Panc1 (cell line): ENCODE results near the gene MMP24OS. TPM values are rescaled to one million over a fixed set of nuclear protein-coding genes. Genes with fewer than 3 reads are reported as not detected.

Source experiments
- ATAC-seq: fragments of 200-7000 bp; cut with Tn5 transposase; 2 replicates; pipeline ENCODE4 v1.9.1; 2020; ENCODE audit warnings: mild to moderate bottlenecking, moderate library complexity
- BruUV-seq: library from RNA; stranded (reverse); fragments of 400-500 nt; replicated peaks from 2 replicates; lab custom pipeline; 2021; lab: Mats Ljungman, UMichigan
- CTCF ChIA-PET: fragments of 300-600 bp; sonication (Branson Sonifier 250); formaldehyde crosslinking; loops from one replicate; lab custom pipeline; 2022; ENCODE audit warnings: antibody characterized with exemption; lab: Charles Lee
- POLR2A ChIA-PET: fragments of 300-600 bp; sonication (Branson Sonifier 250); formaldehyde crosslinking; loops from one replicate; lab custom pipeline; 2022; ENCODE audit warnings: antibody characterized with exemption; lab: Charles Lee
- DNase-seq: peaks from one replicate; pipeline ENCODE4 v3.0.0-alpha.2; 2010; ENCODE audit warnings: low read depth, low spot score
- H3K27ac ChIP-seq: 2 replicates; pipeline ENCODE4 v1.5.1; 2011; ENCODE audit warnings: mild to moderate bottlenecking, low read length, inconsistent platforms
- H3K27me3 ChIP-seq: fragments of 200-500 bp; sonication (Bioruptor generic); 2 replicates; pipeline ENCODE4 v1.6.0; 2014; ENCODE audit warnings: low read length, inconsistent platforms; ENCODE audit not compliant: control insufficient read depth, insufficient read depth
- H3K36me3 ChIP-seq: fragments of 200-500 bp; sonication (Bioruptor generic); 2 replicates; pipeline ENCODE4 v1.5.1; 2014; ENCODE audit warnings: inconsistent platforms, mild to moderate bottlenecking, low read length, moderate library complexity; ENCODE audit not compliant: control insufficient read depth, insufficient read depth
- H3K4me1 ChIP-seq: 2 replicates; pipeline ENCODE4 v1.5.1; 2011; ENCODE audit warnings: inconsistent platforms, mild to moderate bottlenecking, low read length, moderate library complexity; ENCODE audit not compliant: control insufficient read depth, insufficient read depth
- H3K4me3 ChIP-seq, 2 experiments: 2 replicates each; pipeline ENCODE4 v1.5.1; 2011 to 2012; ENCODE audit warnings: low read depth in 2 of 2, low read length in 2 of 2, mild to moderate bottlenecking in 2 of 2, inconsistent platforms in 1 of 2, moderate library complexity in 1 of 2
- H3K9me3 ChIP-seq: fragments of 200-500 bp; sonication (Bioruptor generic); 2 replicates; pipeline ENCODE4 v1.5.1; 2014; ENCODE audit warnings: low read depth, mild to moderate bottlenecking, inconsistent platforms, low read length, moderate library complexity; ENCODE audit not compliant: control insufficient read depth, insufficient read depth
- POLR2AphosphoS5 ChIP-seq: IDR thresholded peaks from 2 replicates; pipeline ENCODE4 v1.6.1; 2012; ENCODE audit warnings: mild to moderate bottlenecking, low read depth, low read length, moderate library complexity
- SIN3A ChIP-seq: IDR thresholded peaks from 2 replicates; pipeline ENCODE4 v1.6.1; 2012; ENCODE audit warnings: low read depth, mild to moderate bottlenecking, low read length, moderate library complexity, borderline replicate concordance; ENCODE audit not compliant: insufficient read depth
- TCF7L2 ChIP-seq: IDR thresholded peaks from 2 replicates; pipeline ENCODE4 v1.6.1; 2011; ENCODE audit warnings: mild to moderate bottlenecking, low read depth, low read length, inconsistent platforms
- in situ Hi-C: cut with HindIII; loops from 2 replicates; pipeline ENCODE4 v1.10.0; 2016; ENCODE audit warnings: low sequenced_read_pairs, low pct_unique_long_range_greater_than_20kb
- intact Hi-C: fragments of 100-400 bp; cut with micrococcal nuclease; formaldehyde crosslinking; loops from one replicate; pipeline ENCODE4 v1.10.0; 2022; ENCODE audit not compliant: unreplicated experiment
- total RNA-seq: library from RNA; stranded (reverse); gene quantifications from one replicate; pipeline ENCODE4 v1.2.1, GENCODE V29; 2021; ENCODE audit not compliant: unreplicated experiment
- TF ChIP-seq, protein P1 (sequence below): fragments of 450-650 bp; IDR thresholded peaks from 2 replicates; pipeline ENCODE4 v1.5.1; 2017; ENCODE audit warnings: mild to moderate bottlenecking
- TF ChIP-seq, protein P2 (sequence below), 2 experiments: IDR thresholded peaks; 2 replicates each; pipeline ENCODE4 v1.6.1; 2011 to 2012; ENCODE audit warnings: low read depth in 2 of 2, control low read depth in 1 of 2, low read length in 1 of 2, mild to moderate bottlenecking in 1 of 2, moderate library complexity in 1 of 2; ENCODE audit not compliant: insufficient read depth in 1 of 2

Gene MMP24OS
- total RNA-seq, 1 experiment from 2014 or later = 83.8 TPM

DNA sequence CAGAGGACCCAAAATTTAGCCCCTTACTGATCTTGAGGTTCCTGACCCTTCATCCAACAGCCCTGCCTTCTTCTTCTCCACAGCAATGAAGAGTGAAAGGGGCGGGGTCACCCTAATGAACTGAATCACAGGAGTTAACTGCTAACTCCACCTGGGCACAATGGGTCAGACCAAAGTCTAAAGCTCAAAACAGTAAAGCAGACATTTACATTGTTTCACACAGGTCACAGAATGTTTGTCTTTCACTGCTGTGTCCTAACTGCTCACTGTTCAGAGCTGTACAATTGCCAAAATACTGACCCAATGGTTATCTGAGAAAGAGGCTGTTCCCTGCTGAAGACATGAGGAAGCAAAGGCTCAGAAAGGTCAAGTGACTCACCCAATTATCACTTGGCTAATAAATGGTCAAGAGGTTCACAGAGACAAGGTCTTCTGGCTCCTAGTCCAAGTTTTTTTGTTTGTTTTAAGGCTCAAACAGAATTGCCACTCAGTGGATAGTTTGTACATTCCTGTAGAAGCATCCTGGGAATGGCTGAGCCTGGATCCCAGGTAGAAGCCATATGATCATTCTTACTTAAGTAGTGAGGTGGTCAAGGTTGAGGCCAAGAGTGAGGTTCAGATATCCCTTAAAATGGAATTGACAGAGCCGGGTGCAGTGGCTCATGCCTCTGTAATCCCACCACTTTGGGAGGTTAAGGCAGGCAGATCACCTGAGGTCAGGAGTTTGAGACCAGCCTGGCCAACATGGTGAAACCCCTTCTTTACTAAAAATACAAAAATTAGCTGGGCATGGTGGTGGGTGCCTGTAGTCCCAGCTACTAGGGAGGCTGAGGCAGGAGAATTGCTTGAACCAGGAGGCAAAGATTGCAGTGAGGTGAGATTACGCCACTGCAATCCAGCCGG lies 49.4 kb upstream of the MMP24OS start:
- intact Hi-C loops (no loop called here), in situ Hi-C loops (no loop called here)
- peak overlapping the region; percentile 58 for H3K27ac ChIP-seq
- ChIA-PET CTCF (interaction anchor here (0.7 kb wide), 1 partner anchor 22 kb away, joined by 7 read pairs; no protein-coding TSS in a partner anchor), POLR2A (no interaction called here)
- H3K36me3 ChIP-seq = no peaks in the 10 kb centered on the region
- H3K4me3 ChIP-seq = no peak overlapping the region
- ATAC-seq = peak; percentile 75
- DNase-seq = no peak
- peaks cover 34% of the 10 kb centered on the region for H3K4me1 ChIP-seq
- no peaks in the 10 kb centered on the region for H3K9me3 ChIP-seq
- TF ChIP-seq SIN3A (no peak), POLR2AphosphoS5 (no peak), TCF7L2 (no peak)
- TF ChIP-seq, protein P1, sequence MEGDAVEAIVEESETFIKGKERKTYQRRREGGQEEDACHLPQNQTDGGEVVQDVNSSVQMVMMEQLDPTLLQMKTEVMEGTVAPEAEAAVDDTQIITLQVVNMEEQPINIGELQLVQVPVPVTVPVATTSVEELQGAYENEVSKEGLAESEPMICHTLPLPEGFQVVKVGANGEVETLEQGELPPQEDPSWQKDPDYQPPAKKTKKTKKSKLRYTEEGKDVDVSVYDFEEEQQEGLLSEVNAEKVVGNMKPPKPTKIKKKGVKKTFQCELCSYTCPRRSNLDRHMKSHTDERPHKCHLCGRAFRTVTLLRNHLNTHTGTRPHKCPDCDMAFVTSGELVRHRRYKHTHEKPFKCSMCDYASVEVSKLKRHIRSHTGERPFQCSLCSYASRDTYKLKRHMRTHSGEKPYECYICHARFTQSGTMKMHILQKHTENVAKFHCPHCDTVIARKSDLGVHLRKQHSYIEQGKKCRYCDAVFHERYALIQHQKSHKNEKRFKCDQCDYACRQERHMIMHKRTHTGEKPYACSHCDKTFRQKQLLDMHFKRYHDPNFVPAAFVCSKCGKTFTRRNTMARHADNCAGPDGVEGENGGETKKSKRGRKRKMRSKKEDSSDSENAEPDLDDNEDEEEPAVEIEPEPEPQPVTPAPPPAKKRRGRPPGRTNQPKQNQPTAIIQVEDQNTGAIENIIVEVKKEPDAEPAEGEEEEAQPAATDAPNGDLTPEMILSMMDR = no peak
- TF ChIP-seq, protein P2, sequence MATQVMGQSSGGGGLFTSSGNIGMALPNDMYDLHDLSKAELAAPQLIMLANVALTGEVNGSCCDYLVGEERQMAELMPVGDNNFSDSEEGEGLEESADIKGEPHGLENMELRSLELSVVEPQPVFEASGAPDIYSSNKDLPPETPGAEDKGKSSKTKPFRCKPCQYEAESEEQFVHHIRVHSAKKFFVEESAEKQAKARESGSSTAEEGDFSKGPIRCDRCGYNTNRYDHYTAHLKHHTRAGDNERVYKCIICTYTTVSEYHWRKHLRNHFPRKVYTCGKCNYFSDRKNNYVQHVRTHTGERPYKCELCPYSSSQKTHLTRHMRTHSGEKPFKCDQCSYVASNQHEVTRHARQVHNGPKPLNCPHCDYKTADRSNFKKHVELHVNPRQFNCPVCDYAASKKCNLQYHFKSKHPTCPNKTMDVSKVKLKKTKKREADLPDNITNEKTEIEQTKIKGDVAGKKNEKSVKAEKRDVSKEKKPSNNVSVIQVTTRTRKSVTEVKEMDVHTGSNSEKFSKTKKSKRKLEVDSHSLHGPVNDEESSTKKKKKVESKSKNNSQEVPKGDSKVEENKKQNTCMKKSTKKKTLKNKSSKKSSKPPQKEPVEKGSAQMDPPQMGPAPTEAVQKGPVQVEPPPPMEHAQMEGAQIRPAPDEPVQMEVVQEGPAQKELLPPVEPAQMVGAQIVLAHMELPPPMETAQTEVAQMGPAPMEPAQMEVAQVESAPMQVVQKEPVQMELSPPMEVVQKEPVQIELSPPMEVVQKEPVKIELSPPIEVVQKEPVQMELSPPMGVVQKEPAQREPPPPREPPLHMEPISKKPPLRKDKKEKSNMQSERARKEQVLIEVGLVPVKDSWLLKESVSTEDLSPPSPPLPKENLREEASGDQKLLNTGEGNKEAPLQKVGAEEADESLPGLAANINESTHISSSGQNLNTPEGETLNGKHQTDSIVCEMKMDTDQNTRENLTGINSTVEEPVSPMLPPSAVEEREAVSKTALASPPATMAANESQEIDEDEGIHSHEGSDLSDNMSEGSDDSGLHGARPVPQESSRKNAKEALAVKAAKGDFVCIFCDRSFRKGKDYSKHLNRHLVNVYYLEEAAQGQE (IDR thresholded peaks at IDR 0.05; ENCODE audit: insufficient read depth in 1 of 2, low read depth in 2 of 2, low read length in 1 of 2) = no peak
- BruUV-seq = no TSS peak
- H3K27me3 ChIP-seq = no peaks in the 10 kb centered on the region

DNA sequence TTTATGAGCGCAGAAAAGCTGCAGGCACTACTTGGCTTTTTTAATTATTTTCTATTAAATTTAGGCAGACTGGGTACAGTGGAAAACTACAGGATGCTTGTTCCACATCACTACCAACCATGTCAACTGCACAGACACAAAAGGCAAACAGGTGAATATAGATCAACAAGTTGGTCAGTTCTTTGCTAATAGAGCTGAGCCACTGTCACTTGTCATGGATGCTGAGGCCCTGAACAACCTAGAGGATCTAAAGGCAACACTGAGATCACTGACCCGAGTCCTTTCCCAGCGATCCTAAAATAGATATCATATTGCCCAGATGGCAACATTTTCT lies 48.8 kb upstream of the MMP24OS start:
- intact Hi-C loops (no loop called here), in situ Hi-C loops (no loop called here)
- no peaks in the 10 kb centered on the region for H3K27me3 ChIP-seq
- CTCF ChIA-PET = no interaction called here
- no peaks in the 10 kb centered on the region for H3K36me3 ChIP-seq
- H3K4me1 ChIP-seq = peaks cover 34% of the 10 kb centered on the region
- ATAC-seq = peak; percentile 45; the same call in 1 of the 2 replicates
- BruUV-seq = no TSS peak
- H3K27ac ChIP-seq = peak overlapping the region; percentile 58
- no peak for DNase-seq
- no peak for TF ChIP-seq TCF7L2
- TF ChIP-seq, protein P2 (IDR thresholded peaks at IDR 0.05; ENCODE audit: insufficient read depth in 1 of 2, low read depth in 2 of 2, low read length in 1 of 2) = no peak
- TF ChIP-seq, protein P1 = no peak
- TF ChIP-seq POLR2AphosphoS5 = no peak
- TF ChIP-seq SIN3A = no peak
- no peak overlapping the region for H3K4me3 ChIP-seq
- H3K9me3 ChIP-seq = no peaks in the 10 kb centered on the region
- POLR2A ChIA-PET = no interaction called here
